RPMI8226 (cell line): ENCODE data around the gene APBA2.

Source experiments
- DNase-seq: peaks from one replicate; pipeline ENCODE4 v3.0.0-alpha.2; 2015

Gene APBA2

DNA sequence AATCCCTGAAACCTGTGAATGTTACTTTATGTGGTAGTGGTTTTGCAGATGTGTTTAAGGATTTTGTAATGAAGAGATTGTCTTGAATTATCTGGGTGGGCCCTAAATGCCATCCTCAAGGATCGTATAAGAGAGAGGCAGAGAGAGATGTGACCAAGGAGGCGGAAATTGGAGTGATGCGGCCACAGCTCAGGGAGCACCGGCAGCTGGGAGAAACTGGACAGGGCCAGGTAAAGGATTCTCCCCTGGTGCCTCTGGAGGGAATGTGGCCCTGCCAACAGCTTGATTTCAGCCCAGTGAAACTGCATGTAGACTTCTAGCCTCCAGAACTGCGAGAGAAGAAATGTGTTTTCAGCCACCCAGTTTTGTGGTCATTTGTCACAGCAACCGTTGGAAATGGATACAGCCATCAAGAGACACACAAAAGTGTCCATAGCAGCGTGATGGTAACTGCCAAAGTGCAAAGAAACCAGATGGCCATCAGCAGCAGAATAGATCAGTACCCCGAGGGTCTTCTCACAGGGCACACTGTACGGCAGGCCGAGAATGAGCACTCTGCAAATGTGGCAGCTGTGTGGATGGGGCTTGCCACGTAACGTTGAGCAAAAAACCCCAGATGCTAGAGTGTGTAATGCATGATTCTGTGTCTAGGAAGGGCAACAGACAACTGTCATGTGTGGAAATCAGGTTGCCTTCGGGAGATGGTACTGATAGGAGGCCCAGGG is 12.2 kb downstream of the APBA2 start:
- no peak for DNase-seq

DNA sequence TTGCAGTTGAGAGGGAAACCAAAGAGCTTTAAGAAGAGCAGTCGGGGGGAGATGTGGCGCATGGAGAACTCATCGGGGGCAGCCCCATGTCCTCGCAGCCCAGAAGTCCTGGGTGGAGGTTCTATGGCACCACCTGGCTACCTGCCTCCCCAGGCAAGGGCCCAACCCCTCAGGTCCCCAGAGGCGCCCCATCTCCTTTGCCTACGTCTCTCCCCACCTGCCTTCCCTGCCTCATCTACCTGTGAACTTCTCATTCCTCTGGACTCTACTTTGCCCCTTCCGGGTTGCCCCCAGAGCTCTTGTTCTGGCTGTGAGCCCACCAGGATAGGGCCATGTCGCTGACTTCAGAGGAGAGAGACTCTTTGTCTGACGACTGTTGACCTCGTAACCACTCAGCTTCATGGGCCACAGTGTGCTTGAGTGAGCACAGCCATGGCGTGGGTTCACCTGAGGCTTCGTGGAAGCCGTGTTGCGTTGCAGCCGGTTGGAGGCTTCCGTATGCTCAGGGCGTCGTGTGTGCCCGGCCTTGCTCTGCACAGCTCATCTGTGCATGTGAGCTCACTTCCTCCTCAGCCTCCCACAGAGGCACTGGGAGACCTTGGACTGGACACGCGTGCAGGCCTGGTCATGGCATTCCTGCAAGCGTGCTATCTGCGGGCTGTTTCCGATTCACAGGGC is 13.4 kb downstream of the APBA2 start:
- no peak for DNase-seq

DNA sequence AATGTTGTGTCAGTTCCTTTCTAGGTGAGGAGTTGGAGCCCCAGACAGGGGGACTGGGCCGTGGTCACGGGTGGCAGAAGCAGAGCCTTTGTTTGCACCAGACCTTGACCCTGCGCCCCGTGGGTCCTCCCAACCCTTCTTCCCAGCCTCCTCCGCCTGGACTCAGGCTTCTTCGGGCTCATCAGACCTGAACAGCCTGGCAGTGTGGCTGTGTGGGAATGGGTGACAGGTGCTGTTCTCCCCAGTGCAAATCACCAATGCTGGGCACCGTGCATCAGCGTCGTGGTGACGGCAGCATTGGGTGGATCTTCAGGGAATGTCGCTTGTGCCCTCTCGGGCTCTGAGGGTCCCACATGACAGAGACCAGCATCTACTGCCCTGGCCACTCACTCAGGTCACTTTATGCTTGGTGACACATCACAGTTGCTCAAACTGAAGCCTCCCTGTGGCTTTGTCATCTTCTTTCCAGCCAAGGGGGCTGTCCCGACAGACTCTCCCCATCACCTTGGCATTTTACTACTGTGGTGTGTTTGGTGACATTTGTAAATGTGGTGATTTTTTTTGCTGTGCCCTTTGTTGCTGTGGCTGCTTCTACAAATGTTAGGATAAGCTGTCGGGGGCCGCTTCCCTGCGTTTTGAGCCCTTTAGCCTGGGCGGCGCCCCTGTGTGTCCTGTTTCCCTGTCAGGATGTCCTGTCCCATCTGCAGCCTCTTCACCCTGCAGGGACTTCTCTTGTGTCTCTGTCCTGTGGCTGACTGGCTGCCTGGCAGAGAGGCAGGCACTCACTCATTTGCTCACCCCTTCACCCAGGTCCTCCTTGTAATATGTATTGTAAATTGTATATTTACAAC is 14.5 kb downstream of the APBA2 start:
- DNase-seq: no peak

DNA sequence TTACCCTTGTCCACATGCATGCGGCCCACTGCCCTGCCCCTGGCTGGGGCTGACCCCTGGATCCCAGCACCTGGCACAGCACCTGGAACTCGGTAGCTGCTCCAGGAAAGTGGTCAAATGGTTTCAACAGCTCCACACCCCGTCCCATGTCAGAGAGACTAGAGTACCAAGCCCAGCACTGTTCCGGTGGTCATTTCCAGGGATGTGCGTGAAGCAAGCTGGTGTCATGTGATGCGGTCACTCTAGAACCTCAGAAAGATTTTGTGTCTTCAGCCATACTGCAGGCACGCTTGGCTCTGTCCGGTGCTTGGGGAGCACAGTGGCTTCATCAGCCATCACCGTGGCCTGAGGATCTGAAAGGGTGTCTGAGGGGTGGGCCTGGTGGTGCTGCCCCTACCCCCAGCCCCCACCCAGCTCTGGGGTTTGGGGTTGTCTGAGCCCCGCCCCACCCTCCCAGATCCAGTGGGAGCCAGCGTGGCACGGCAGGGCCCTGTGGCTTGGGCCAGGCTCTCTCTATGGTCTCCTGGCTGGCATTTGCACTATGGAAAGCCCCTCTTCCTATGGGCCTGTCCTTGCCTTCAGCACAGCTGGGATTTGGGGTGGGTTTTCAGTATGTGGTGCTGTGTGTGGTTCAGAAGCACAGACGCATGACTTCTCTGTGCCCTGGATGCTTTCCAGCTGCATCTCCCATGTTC is 15.3 kb downstream of the APBA2 start:
- no peak for DNase-seq

DNA sequence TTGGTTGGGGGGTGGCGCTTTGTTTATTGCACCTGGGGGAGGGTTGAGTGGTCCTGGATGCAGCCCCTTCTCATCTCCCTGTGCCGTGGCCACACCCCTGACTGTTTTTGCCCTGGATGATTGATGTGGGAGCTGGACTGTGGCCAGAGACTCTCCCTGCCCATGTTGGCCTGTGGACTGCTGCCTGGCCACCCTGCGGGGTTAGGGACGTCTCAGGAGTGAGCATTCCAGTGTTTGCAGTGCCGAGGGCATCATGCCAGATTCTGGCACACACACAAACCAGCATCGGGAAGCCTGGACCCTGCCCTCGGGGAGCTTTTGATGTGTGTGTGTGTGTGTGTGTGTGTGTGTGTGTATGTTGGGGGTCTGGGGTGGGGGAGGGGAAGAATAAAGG is 15.8 kb downstream of the APBA2 start:
- DNase-seq: no peak

DNA sequence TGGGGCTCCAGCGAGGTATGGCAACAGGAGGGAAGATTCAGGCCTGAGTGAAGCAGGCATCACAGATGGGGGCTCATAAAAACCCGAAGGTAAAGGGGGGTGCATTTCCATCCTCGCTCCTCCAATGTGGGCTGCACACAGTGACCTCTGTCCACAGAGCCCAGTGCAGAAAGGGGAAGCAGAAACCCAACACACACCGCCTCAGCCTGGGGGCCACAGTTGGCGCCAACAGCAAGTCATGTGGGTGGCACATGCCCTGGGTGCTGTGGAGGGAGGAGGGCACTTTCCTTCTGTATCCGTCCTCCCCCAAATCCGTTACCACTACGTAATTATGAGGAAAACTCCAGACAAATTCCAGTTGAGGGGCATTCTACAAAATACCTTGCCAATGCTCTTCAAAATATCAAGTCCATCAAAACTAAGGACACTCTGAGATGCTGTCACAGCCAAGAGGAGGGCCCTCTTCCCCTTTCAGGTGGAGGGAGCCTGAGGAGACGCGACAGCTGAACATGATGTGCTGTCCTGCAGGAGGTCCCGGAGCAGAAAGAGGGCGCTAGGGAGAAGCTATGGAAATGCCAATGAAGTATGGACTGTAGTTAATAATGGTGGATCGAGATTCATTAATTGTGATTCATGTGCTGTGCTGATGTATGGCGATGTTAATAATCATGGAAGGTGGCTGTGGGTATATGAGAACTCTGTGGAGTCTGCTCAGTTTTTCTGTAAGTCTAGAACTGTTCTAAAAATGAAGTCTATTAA is 16.4 kb downstream of the APBA2 start:
- peak; percentile 19 for DNase-seq

DNA sequence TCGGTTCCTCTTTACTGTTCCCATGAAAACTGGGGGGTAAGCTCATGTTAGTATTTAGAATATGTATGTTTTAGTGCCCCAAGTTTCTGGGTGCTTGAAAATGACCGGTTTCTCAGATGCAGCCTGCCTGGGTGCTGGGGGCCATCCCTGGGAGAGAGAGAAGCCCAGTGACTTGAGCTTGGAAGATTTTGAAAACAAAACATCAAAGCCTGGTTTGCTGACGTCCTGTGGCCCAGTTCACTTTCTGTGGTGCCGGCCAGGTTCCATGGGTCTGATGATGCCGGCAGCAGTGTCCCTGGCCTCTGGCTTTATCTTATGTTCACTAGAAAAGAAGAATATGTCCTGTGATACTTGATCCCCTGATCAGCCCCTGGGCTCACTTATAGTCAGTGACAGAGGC is 17.1 kb downstream of the APBA2 start:
- no peak for DNase-seq

DNA sequence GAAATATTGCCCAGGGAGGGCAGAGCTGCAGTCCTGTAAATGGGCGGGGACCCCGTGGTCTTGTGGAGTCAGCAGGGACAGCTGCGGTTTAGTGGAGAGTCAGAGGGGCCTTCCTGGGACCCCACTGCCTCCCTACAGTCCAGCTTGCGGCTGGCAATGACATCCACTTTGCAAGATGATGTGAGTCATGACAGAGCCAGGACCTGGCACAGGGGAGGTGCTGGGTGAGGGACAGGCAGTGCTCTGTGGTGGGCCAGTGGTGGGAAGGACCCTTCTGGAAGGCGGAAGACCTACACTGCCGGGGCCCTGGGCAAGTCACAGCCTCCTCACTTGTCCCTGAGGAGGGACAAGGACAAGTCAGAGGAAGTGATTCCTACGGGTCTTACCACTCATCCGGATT is 17.8 kb downstream of the APBA2 start:
- no peak for DNase-seq

DNA sequence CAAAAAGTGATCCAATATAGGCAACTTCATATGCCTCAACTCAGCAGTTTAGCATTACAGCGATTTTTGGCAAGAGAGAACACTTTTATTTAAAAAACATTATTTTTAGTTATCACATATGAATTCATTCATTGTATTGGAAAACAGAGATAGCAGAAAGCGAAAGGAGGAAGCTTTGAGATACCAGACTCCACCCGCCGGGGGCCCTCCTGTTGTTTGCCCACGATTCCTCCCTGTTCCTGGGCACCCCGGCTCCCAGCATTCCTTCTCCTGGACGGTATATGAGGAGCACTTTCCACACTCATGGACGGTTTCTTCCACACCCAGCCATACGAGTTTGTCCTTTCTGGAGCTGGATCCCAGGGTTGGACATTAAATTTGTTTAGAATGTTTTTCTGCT is 18.2 kb downstream of the APBA2 start:
- no peak for DNase-seq

DNA sequence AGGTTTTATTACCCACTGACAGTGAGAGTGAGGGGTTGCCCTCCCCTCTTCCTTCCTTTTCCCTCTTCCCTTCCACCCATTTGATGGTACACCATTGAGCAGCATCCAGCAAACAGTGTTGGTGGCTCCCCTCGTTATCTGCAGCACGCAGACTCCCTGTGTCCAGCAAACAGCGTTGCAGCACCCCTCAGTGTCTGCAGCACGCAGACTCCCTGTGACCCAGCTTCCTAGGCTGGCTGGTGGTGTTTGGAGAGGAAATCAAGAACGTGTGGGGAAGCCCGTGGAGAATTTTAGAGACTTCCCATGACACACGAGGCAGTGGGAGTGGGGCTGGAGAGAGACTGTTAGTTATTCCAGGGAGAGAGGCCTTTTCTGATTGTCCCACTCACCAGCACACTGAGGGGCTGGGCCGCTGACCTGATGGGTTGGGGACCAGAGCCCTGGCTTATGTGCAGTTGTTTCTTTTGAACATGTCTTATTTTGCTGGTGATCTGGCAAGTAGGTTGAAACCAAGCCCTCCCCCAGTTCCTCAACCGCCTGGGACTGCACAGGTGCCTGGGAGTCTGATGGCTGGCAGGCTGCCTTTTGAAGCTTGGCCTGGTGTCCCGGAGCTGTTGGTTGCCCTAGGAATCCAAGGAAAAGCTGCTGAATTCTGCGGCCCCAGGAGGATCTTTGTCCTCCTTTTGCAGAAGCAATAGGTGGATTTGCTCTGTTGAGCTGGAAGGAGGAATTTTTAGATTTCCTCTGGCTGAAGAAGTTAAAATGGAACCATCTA is 19.0 kb downstream of the APBA2 start:
- no peak for DNase-seq

DNA sequence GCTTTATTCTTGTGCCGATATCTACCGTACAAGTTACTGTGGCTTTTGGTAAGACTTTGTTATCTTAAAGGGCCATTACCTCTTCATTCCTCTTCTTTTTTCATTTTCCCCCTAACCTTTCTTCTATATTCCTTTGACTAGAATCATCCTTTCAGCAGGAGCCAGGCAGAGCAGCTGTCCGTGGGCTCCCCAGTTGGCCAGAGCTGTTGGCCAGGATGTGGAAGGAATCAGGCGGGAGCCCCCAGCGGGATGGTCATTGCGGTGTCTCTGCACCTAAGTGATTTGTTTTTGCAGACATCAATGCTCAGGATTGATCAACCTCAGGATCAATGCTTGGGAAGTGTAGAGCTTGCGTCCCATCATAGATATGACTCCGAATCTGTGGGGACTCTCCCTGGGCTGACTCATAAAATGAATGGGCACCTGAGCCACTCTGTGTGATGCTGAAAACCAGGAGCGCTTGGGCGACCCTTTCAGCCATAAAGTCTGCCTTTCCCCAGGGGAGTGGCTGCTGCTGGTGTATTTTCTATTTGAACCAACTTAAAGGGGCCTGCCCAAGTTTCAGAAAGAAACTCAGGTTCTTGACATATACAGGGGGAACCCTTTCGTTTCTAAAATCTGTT is 21.7 kb downstream of the APBA2 start:
- DNase-seq: no peak

DNA sequence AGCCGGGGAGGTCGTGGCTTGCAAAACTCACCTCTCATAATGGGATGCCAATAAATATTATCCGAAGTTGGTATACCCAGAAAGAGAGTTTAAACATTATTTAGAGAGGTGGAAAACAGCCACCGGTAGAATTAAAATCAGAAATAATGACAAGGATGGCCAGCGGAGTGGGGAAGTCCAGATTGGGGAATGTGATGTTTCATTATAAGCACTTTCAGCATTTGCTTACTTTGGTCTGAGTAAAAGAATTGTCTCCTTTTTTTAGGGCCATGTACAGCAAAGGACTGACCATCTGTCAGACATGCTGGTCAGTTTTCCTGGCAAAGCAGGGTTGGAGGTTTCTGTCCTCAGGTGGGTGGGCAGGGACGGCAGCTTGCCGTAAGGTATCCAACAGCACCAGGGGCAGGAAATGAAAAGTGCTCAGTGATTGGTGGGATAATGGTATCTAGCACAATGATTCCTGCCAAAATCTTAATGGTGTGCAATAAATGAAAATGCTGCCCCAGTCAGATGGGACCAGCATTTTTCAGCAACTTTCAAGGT is 24.3 kb downstream of the APBA2 start:
- no peak for DNase-seq

DNA sequence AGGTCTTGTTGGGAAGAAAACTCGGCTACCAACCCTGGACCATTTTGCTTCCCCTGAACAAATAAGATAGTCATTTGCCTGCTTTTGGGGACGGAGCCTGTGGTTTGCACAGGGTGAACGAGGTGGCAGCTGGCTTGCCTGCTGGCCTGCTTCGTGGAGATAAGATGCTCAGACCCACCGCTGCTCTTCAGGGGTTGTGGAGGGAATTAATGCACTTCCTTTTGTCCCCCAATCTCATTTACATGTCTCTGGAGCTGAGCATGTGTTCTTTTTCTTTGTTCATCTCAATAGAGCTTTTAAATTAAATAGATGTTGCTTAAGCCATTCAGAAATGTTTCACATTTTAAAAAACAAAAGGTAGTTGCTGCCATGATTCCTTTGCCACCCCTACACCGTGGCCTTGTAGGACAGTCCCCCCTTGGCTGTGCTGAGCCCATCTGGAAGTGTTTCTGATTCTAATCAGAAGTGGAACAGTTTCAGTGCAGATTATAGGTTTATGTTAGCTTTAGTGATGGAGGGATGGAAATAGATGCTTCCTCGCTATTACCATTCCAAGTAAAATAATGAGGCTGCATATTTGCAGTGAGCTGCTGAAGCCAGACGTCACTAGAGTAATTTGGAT is 25.6 kb downstream of the APBA2 start:
- no peak for DNase-seq

DNA sequence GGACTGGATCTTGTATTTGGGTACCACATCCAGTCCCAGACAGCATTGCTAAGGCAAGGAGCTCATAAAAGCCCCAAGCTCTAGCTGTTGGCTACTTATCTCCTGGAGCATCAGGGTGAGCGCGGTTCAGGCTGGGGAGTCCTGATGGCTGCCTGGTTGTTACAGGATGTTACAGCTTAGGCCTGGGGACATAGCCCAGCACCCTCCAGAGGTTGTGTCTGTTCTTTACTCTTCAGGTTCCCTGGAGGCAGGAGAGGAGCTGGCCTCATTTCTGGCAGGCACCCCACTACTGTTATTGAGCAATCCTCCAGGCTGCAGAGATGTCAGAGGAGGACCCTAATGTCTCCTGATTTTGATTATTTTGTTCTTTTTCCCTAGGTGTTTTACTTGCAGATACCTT is 26.6 kb downstream of the APBA2 start:
- no peak for DNase-seq

DNA sequence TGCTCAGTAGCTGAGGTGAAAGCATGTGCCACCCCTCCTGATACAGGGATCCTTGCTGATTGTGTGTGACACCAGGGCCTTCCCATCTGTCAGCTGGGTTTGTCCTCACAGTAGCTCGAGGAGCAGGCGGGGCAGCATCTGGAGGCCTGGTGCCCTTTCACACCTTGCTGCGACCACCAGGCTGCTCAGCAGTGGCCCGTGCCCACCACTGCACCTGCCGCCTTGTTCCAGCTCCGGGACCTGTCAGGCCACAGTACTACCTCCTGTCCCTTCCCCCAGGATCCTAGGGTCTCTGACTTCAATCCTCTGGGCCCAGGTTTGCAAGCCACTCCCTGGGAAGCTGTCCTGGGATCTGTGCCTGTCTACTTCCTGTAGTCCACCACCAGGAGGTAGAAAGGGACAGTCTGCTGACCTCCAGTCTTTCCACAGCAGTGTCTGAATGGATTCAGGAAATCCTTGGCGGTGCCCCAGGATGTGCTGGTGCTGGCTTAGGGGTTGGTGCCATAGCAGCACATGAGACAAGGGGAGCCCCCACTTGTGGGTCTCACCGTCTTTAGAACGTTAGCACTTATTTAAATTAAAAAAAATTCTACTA is 27.5 kb downstream of the APBA2 start:
- no peak for DNase-seq

DNA sequence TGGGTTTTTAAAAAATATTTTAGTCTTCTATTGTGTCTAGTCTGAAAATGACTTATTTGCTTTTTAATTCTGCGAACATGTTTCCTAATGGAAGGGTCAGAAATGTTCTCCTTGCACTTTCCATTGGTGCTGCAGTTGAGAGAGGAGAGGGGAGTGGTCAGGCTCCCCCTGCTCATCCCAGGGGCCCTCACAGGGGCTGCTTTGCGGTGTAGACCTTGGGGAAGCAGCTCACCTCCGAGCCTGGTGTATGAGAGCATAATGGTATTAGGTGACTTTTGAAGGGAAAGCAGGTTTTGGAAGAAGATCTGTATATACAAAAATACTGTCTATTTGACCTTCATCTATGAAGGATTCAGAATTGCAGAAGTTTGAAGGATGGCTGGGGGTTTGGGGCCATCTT is 28.3 kb downstream of the APBA2 start:
- DNase-seq: no peak

DNA sequence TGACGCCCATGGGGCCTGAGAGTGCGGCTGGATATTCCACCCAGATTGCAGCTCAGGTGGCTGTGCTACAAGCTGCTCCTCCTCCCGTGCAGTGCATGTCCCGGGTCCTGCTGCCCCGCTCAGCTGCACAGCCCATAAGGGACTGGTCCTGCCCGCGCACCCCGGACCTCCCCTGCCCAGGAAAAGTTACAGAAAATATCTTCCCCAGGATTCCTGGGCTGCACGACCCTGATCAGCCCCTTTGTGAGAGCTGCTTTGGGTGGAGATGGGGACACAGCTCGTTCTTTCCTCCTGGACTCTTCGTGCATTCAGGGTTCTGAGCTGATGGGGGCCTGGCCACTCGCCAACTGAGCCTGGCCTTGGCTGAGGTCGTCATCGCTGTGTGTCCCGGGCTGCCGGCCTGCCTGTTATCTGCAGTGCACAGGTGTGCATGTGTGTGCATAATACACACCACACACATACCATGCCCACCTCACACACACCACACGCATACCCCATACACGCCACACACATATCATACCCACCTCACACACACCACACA is 28.8 kb downstream of the APBA2 start:
- DNase-seq: no peak

DNA sequence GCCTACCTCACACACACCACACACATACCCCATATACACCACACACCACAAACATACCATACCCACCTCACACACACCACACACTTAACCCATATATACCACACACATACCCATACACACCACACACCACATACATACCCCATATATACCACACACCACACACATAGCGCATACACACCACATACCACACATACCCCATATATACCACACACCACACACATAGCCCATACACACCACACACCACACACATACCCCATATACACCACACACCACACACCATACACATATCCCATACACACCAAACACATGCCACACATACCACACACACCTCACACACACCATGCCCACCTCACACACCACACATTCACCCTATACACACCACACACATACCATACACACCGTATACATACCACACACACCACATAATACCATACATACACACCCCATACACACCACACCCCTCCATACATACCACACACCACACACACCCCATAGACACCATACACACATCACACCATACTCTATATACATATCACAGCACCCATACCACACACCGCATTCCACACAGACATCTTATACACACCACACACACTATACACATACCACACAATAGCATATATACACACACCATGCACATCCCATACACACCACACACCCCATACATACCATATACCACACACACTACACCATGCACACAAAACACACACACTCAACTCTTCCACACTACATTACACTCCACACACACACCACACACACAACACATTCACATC is 29.5 kb downstream of the APBA2 start:
- no peak for DNase-seq

DNA sequence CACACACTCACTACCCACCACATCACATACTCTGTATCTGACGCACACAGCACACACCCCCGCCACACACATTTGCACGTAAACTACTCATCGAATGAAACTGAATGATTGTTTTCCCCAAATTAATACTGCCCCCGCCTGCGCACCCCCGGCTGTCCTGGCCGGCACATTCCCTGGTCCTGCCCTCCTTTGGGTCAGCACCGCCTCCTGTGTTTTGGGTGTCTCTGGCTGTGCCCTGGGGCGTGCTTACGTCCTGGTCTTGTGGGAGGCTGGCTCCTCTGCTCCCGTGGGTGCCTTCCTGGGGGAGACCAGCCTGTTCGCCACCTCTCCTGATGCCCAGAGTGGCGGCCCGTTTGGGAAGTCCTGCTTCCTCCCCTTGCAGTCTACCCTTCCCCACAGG is 30.2 kb downstream of the APBA2 start:
- no peak for DNase-seq
